ENCODE measurements around the gene UGT1A8. TPM values are rescaled to one million over a fixed set of nuclear protein-coding genes. Genes with fewer than 3 reads are reported as not detected.

The UGT1A8 gene
- total RNA-seq, 1 donor = not detected

- no peaks in the 10 kb centered on the region for H3K36me3 ChIP-seq (ENCODE audit: insufficient read depth, low read length)
These were observed 162.3 kb downstream of the UGT1A8 start for GRCh38 chr2:233779722-233780121.

GRCh38 chr2:233780771-233781170 lies 163.3 kb downstream of the UGT1A8 start:
- DNase-seq (ENCODE audit: insufficient read length, low spot score, missing footprints) = no peak
- no peak for TF ChIP-seq CTCF (IDR thresholded peaks at IDR 0.05; ENCODE audit: extremely low read depth, low read depth, low read length)
- H3K9me3 ChIP-seq (ENCODE audit: low read depth, low read length) = peaks cover 3% of the 10 kb centered on the region
- H3K36me3 ChIP-seq (ENCODE audit: insufficient read depth, low read length) = no peaks in the 10 kb centered on the region
- no peak overlapping the region for H2AFZ ChIP-seq (ENCODE audit: low read length)
- no peak overlapping the region for H3K4me3 ChIP-seq (ENCODE audit: insufficient read depth, low read length)
- no peak overlapping the region for H3K27ac ChIP-seq (ENCODE audit: low read depth, low read length)
- H3K4me2 ChIP-seq (ENCODE audit: insufficient read depth, low read length) = no peak overlapping the region
- no peaks in the 10 kb centered on the region for H3K79me2 ChIP-seq (ENCODE audit: insufficient read depth, low read length)
- H3K4me1 ChIP-seq (ENCODE audit: insufficient read depth, low read length) = no peaks in the 10 kb centered on the region
- no peaks in the 10 kb centered on the region for H3K27me3 ChIP-seq (ENCODE audit: insufficient read depth, low read length)
- H4K20me1 ChIP-seq (ENCODE audit: insufficient read depth, low read length) = no peaks in the 10 kb centered on the region

More at GRCh38 chr2:233779722-233780121, 162.3 kb downstream of the UGT1A8 start:
- TF ChIP-seq CTCF (IDR thresholded peaks at IDR 0.05; ENCODE audit: extremely low read depth, low read depth, low read length) = no peak
- no peaks in the 10 kb centered on the region for H3K79me2 ChIP-seq (ENCODE audit: insufficient read depth, low read length)
- H3K4me1 ChIP-seq (ENCODE audit: insufficient read depth, low read length) = no peaks in the 10 kb centered on the region
- no peak overlapping the region for H3K4me2 ChIP-seq (ENCODE audit: insufficient read depth, low read length)
- no peaks in the 10 kb centered on the region for H4K20me1 ChIP-seq (ENCODE audit: insufficient read depth, low read length)
- H3K4me3 ChIP-seq (ENCODE audit: insufficient read depth, low read length) = no peak overlapping the region
- no peak overlapping the region for H2AFZ ChIP-seq (ENCODE audit: low read length)
- H3K27ac ChIP-seq (ENCODE audit: low read depth, low read length) = no peak overlapping the region
- DNase-seq (ENCODE audit: insufficient read length, low spot score, missing footprints) = no peak
- peaks cover 3% of the 10 kb centered on the region for H3K9me3 ChIP-seq (ENCODE audit: low read depth, low read length)
- H3K27me3 ChIP-seq (ENCODE audit: insufficient read depth, low read length) = no peaks in the 10 kb centered on the region

- no peaks in the 10 kb centered on the region for H3K27me3 ChIP-seq (ENCODE audit: insufficient read depth, low read length)
- H3K4me3 ChIP-seq (ENCODE audit: insufficient read depth, low read length) = no peak overlapping the region
- no peaks in the 10 kb centered on the region for H3K4me1 ChIP-seq (ENCODE audit: insufficient read depth, low read length)
- H2AFZ ChIP-seq (ENCODE audit: low read length) = no peak overlapping the region
- no peaks in the 10 kb centered on the region for H3K9me3 ChIP-seq (ENCODE audit: low read depth, low read length)
- H3K79me2 ChIP-seq (ENCODE audit: insufficient read depth, low read length) = no peaks in the 10 kb centered on the region
- no peak overlapping the region for H3K27ac ChIP-seq (ENCODE audit: low read depth, low read length)
- TF ChIP-seq CTCF (IDR thresholded peaks at IDR 0.05; ENCODE audit: extremely low read depth, low read depth, low read length) = no peak
- H3K4me2 ChIP-seq (ENCODE audit: insufficient read depth, low read length) = no peak overlapping the region
- H4K20me1 ChIP-seq (ENCODE audit: insufficient read depth, low read length) = no peaks in the 10 kb centered on the region
- no peaks in the 10 kb centered on the region for H3K36me3 ChIP-seq (ENCODE audit: insufficient read depth, low read length)
- DNase-seq (ENCODE audit: insufficient read length, low spot score, missing footprints) = no peak
These were observed 172.1 kb downstream of the UGT1A8 start for GRCh38 chr2:233789554-233789953.

- H3K36me3 ChIP-seq (ENCODE audit: insufficient read depth, low read length) = no peaks in the 10 kb centered on the region
- no peak for TF ChIP-seq CTCF (IDR thresholded peaks at IDR 0.05; ENCODE audit: extremely low read depth, low read depth, low read length)
- H3K27ac ChIP-seq (ENCODE audit: low read depth, low read length) = no peak overlapping the region
- H3K79me2 ChIP-seq (ENCODE audit: insufficient read depth, low read length) = no peaks in the 10 kb centered on the region
- H3K4me3 ChIP-seq (ENCODE audit: insufficient read depth, low read length) = no peak overlapping the region
- H3K4me1 ChIP-seq (ENCODE audit: insufficient read depth, low read length) = no peaks in the 10 kb centered on the region
- no peak overlapping the region for H2AFZ ChIP-seq (ENCODE audit: low read length)
- H3K9me3 ChIP-seq (ENCODE audit: low read depth, low read length) = no peaks in the 10 kb centered on the region
- no peak overlapping the region for H3K4me2 ChIP-seq (ENCODE audit: insufficient read depth, low read length)
- H3K27me3 ChIP-seq (ENCODE audit: insufficient read depth, low read length) = no peaks in the 10 kb centered on the region
- DNase-seq (ENCODE audit: insufficient read length, low spot score, missing footprints) = no peak
- no peaks in the 10 kb centered on the region for H4K20me1 ChIP-seq (ENCODE audit: insufficient read depth, low read length)
These were observed 173.9 kb downstream of the UGT1A8 start for GRCh38 chr2:233791151-233791882.
